ENCODE results near the gene GNAI2.

GNAI2 gene

GRCh38 chr3:50299929-50300680 is 64.1 kb downstream of the GNAI2 start:
- DNase-seq = peak; percentile 55

GRCh38 chr3:50300681-50301254 is 64.8 kb downstream of the GNAI2 start:
- DNase-seq = no peak

- DNase-seq = no peak
Observed at GRCh38 chr3:50302095-50303012, 66.3 kb downstream of the GNAI2 start.

DNA sequence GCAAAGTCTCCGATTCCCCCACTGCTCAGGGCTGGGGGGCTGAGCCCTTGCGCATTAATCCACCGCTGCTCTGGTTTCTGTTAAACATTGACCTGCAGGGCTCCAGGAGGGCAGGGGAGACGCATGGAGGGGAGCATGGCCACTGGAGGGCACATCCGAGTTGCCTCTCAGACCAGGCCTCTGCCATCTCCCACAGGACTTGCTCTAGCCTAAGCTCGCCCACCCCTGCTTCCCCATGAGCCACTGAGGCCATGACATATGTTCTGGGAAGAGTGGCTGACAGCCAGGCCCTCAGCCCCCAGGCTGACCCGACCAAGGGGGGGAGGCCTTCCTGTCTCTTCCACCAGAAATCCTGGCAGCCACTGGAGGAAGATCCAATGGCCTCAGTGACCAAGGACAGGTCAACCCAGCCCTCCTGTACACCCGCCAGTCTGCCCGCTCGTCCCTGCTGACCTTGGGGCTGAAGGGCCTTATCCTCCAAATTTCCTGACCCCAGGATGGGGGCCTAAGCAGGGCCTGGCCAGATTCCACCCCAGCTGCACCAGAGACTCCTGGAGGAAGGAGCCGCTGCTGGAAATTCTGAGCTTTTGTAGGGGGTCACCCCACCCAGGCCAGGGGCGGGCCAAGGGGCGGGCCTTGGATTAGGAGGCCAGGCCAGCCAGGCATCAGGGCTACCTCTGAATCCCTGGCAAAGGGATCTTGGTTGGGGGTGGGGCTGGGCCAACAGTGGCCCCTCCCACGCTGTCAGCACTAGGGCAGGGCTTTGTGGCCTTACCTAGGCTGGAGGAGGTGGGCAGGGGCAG is 67.2 kb downstream of the GNAI2 start, which contains the start of gene HYAL1:
HYAL1 (minus strand) TSS at position 562 of the 803 bp plus-strand sequence. CDS start 618 bp downstream, outside the sequence.
- peak; percentile 7 for DNase-seq

DNA sequence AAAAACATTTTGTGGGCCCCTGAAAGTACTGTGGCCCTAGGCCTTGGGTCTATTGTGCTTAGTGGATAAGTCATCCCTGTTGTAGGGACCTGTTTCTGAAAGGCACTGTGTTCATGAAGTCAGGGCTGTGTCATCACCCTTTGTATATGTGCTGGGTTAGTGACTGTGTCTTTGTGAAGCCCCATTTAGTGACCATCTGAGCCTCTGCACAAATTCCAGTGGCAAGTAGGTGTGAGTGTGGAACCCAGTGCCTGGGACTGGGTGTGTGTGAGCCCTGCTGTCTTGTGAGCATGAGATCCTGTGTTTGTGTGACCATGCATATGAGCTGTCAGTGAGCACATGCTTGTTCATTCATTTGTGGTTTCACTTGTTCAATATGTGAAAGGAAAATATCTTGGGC is 68.6 kb downstream of the GNAI2 start:
- DNase-seq = peak; percentile 57
